ENCODE results near the gene GPR132. TPM values are rescaled to one million over a fixed set of nuclear protein-coding genes. Genes with fewer than 3 reads are reported as not detected.
A peak's percentile ranks its signal among the peaks of the same experiment; 100 is the strongest.
"Not testable (repeated sequence)": the region's sequence is repeated elsewhere in the genome, so short reads cannot be mapped to it uniquely, and the experiment has no call there.

Gene GPR132
- total and polyA plus RNA-seq, 9 of the 15 experiments (the other 6 are each of a cell fraction or from before 2014, with no cell fraction given): 0.01 to 1.1 (median 0.25) TPM; not detected in 1

GRCh38 chr14:105027718-105028117, 37.5 kb downstream of the GPR132 start:
- CTCF ChIA-PET (ENCODE audit: low intra/inter-chr PET ratio); H3K9ac ChIP-seq (ENCODE audit: insufficient read depth in 1 of 2, low read depth in 2 of 2, low read length in 2 of 2): not testable (repeated sequence)
- POLR2A ChIA-PET: interaction anchor here (1.0 to 1.2 kb wide), 2 partner anchors 8 to 23 kb away, joined by 3 read pairs; no protein-coding TSS in a partner anchor

GRCh38 chr14:105026802-105027563, 38.2 kb downstream of the GPR132 start:
- POLR2A ChIA-PET: interaction anchor here (0.6 kb wide), 1 partner anchor 15 kb away, joined by 3 read pairs; no protein-coding TSS in a partner anchor
- no peaks in the 10 kb centered on the region for H3K9me1 ChIP-seq (ENCODE audit: control insufficient read depth, insufficient read depth, low read length)
- no peaks in the 10 kb centered on the region for H3K36me3 ChIP-seq (ENCODE audit: control insufficient read depth, insufficient read depth, low read length)
- H3K9ac ChIP-seq (ENCODE audit: insufficient read depth in 1 of 2, low read depth in 2 of 2, low read length in 2 of 2): no peak overlapping the region
- H3K4me3 ChIP-seq: no peak overlapping the region
- CTCF ChIA-PET (ENCODE audit: low intra/inter-chr PET ratio): no interaction called here
- TF ChIP-seq MAFK (IDR thresholded peaks at IDR 0.05; ENCODE audit: low read length) (peak; percentile 13; the same call in 1 of the 2 replicates), ETV5 (CRISPR knock-in tag; IDR thresholded peaks at IDR 0.05; ENCODE audit: low read depth) (no peak), SRF (CRISPR knock-in tag; IDR thresholded peaks at IDR 0.05) (peak in 1 of 2 experiments; percentile 97; a peak in 2 of 4 replicates), ZNF77 (CRISPR knock-in tag; IDR thresholded peaks at IDR 0.05) (no peak), PKNOX1 (IDR thresholded peaks at IDR 0.05) (peak; percentile 41; the same call in 1 of the 2 replicates), TBP (optimal IDR thresholded peaks at IDR 0.05; ENCODE audit: low read depth, low read length) (peak; percentile 30), ZNF512 (tag; IDR thresholded peaks at IDR 0.05) (peak; percentile 37; the same call in 1 of the 2 replicates), POLR2H (tag; IDR thresholded peaks at IDR 0.05; ENCODE audit: low read depth) (peak; percentile 61)
- no peaks in the 10 kb centered on the region for H4K20me1 ChIP-seq (replicated peaks; ENCODE audit: control insufficient read depth, insufficient read depth, low read length)
- no peaks in the 10 kb centered on the region; a peak in 1 of 5 replicates for H3K4me1 ChIP-seq (replicated peaks in 1 of 2; ENCODE audit: control insufficient read depth in 2 of 2, insufficient read depth in 2 of 2, low read length in 2 of 2)
- WGBS (ENCODE audit: insufficient coverage, low coverage, missing lambda C conversion rate): 21% methylated on average over 1 of the region's 1 CpG
- intact Hi-C loops (cut with micrococcal nuclease) (no loop called here), in situ Hi-C loops (cut with MboI) (no loop called here)
- BruUV-seq (replicated peaks): no TSS peak
- ATAC-seq (peak; percentile 80), FAIRE-seq (peak; percentile 15), DNase-seq (ENCODE audit: extremely low read depth in 1 of 4, low spot score in 3 of 4) (peak in 1 of 4 experiments; percentile 37)
- H3K9me3 ChIP-seq (replicated peaks; ENCODE audit: control insufficient read depth, insufficient read depth, low read depth, low read length): no peaks in the 10 kb centered on the region
- no peaks in the 10 kb centered on the region for H3K27me3 ChIP-seq (ENCODE audit: control insufficient read depth in 2 of 2, insufficient read depth in 2 of 2, low read length in 2 of 2)
- H3K27ac ChIP-seq (ENCODE audit: extremely low read depth, low read depth, low read length): no peak overlapping the region
- H3K4me2 ChIP-seq (ENCODE audit: insufficient read depth, low read length): no peak overlapping the region
- H2AFZ ChIP-seq (ENCODE audit: low read depth, low read length): no peak overlapping the region
- peaks cover 5% of the 10 kb centered on the region; the same call in 2 of the 3 replicates for H3K79me2 ChIP-seq (ENCODE audit: control insufficient read depth, insufficient read depth, low read length)

More at GRCh38 chr14:105027718-105028117, 37.5 kb downstream of the GPR132 start:
- H3K27ac ChIP-seq (ENCODE audit: extremely low read depth, low read depth, low read length); H3K9me3 ChIP-seq (replicated peaks; ENCODE audit: control insufficient read depth, insufficient read depth, low read depth, low read length); H3K4me3 ChIP-seq; H3K79me2 ChIP-seq (ENCODE audit: control insufficient read depth, insufficient read depth, low read length); H3K4me2 ChIP-seq (ENCODE audit: insufficient read depth, low read length); ATAC-seq; intact Hi-C loops (cut with micrococcal nuclease); in situ Hi-C loops (cut with MboI); H3K36me3 ChIP-seq (ENCODE audit: control insufficient read depth, insufficient read depth, low read length); H3K27me3 ChIP-seq (ENCODE audit: control insufficient read depth in 2 of 2, insufficient read depth in 2 of 2, low read length in 2 of 2); DNase-seq (ENCODE audit: extremely low read depth in 1 of 4, low spot score in 3 of 4); H3K9me1 ChIP-seq (ENCODE audit: control insufficient read depth, insufficient read depth, low read length); FAIRE-seq; H3K4me1 ChIP-seq (replicated peaks in 1 of 2; ENCODE audit: control insufficient read depth in 2 of 2, insufficient read depth in 2 of 2, low read length in 2 of 2); H4K20me1 ChIP-seq (replicated peaks; ENCODE audit: control insufficient read depth, insufficient read depth, low read length): not testable (repeated sequence)
- BruUV-seq (replicated peaks): TSS peak; percentile 94
- 17% methylated on average over 1 of the region's 4 CpGs for WGBS (ENCODE audit: insufficient coverage, low coverage, missing lambda C conversion rate)
- 0 out of 2 replicates have a peak overlapping the region, but pooled peaks have one; percentile 52 for H2AFZ ChIP-seq (ENCODE audit: low read depth, low read length)

All from K562 (cell line).